Cardiac muscle cell (in vitro differentiated cells and primary cell): Measurements from ENCODE around the gene SRGAP1. TPM values are rescaled to one million over a fixed set of nuclear protein-coding genes. Genes with fewer than 3 reads are reported as not detected.

Source experiments
- DNase-seq, 2 donors: peaks; one replicate each; pipeline versions ENCODE4 v3.0.0 to v3.0.0-alpha.2; 2010 to 2017; ENCODE audit warnings: low read depth in 1 of 2, low spot score in 1 of 2
- H3K27ac ChIP-seq: fragments of 200-600 bp; sonication (generic); 2 replicates; pipeline ENCODE4 v1.5.1; 2016
- H3K27me3 ChIP-seq: fragments of 200-600 bp; sonication (generic); 2 replicates; pipeline ENCODE4 v1.6.0; 2016; ENCODE audit warnings: control low read depth
- H3K36me3 ChIP-seq: fragments of 200-600 bp; sonication (generic); 2 replicates; pipeline ENCODE4 v1.5.1; 2016; ENCODE audit warnings: control low read depth
- H3K4me1 ChIP-seq: fragments of 200-600 bp; sonication (generic); 2 replicates; pipeline ENCODE4 v1.8.1; 2017; ENCODE audit warnings: low read depth, mild to moderate bottlenecking, mixed run types
- H3K4me3 ChIP-seq: fragments of 200-600 bp; sonication (generic); 2 replicates; pipeline ENCODE4 v1.5.1; 2016; ENCODE audit warnings: mild to moderate bottlenecking
- H3K9me3 ChIP-seq: fragments of 200-600 bp; sonication (generic); 2 replicates; pipeline ENCODE4 v1.5.1; 2017; ENCODE audit warnings: low read depth, mild to moderate bottlenecking, control low read depth
- polyA plus RNA-seq: library from polyadenylated mRNA; unstranded; fragments of >200 nt; fragmentation: Nextera tagmentation; extraction: Ambion mirVana; gene quantifications from 2 replicates; pipeline ENCODE4 v1.2.1, GENCODE V29; 2016
- total RNA-seq: library from RNA; depleted of rRNA; stranded (reverse); fragments of >200 nt; gene quantifications from 2 replicates; pipeline ENCODE4 v1.2.3, GENCODE V29; 2016
- TF ChIP-seq, protein P1 (sequence below): IDR thresholded peaks from 2 replicates; pipeline ENCODE4 v1.5.1; 2012; ENCODE audit warnings: low read depth, mild to moderate bottlenecking, low read length

SRGAP1 gene
- total and polyA plus RNA-seq, 2 experiments from 2014 or later = 2.7 to 3.9 TPM

DNA sequence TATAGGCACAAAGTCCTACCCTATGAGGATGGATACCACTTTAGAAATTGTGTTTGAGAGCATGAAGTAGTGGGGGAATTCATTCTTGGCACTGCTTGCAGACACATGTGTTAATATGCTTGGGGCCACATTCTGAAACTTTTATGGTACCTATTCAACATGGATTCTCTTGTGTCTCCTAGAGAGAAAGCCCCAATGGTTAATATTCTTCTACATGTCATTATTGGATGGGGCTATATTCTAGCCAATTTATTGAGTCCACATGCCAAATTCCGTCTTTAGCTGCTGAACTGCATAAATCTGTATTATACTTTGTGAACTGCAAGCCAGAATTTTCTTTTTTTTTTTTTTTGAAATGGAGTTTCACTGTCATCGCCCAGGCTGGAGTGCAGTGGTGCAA lies 237.6 kb downstream of the SRGAP1 start:
- Histone ChIP-seq H3K27me3 (no peaks in the 10 kb centered on the region), H3K36me3 (no peaks in the 10 kb centered on the region), H3K9me3 (no peaks in the 10 kb centered on the region), H3K27ac (no peak overlapping the region), H3K4me1 (peaks cover 10% of the 10 kb centered on the region), H3K4me3 (no peak overlapping the region)
- TF ChIP-seq, protein P1, sequence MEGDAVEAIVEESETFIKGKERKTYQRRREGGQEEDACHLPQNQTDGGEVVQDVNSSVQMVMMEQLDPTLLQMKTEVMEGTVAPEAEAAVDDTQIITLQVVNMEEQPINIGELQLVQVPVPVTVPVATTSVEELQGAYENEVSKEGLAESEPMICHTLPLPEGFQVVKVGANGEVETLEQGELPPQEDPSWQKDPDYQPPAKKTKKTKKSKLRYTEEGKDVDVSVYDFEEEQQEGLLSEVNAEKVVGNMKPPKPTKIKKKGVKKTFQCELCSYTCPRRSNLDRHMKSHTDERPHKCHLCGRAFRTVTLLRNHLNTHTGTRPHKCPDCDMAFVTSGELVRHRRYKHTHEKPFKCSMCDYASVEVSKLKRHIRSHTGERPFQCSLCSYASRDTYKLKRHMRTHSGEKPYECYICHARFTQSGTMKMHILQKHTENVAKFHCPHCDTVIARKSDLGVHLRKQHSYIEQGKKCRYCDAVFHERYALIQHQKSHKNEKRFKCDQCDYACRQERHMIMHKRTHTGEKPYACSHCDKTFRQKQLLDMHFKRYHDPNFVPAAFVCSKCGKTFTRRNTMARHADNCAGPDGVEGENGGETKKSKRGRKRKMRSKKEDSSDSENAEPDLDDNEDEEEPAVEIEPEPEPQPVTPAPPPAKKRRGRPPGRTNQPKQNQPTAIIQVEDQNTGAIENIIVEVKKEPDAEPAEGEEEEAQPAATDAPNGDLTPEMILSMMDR = no peak
- no peak for DNase-seq

GRCh38 chr12:64082866-64083268 lies 238.4 kb downstream of the SRGAP1 start:
- Histone ChIP-seq H3K36me3 (no peaks in the 10 kb centered on the region), H3K4me3 (no peak overlapping the region), H3K9me3 (no peaks in the 10 kb centered on the region), H3K27ac (no peak overlapping the region), H3K27me3 (no peaks in the 10 kb centered on the region), H3K4me1 (peaks cover 10% of the 10 kb centered on the region)
- no peak for DNase-seq
- TF ChIP-seq, protein P1 = no peak

DNA sequence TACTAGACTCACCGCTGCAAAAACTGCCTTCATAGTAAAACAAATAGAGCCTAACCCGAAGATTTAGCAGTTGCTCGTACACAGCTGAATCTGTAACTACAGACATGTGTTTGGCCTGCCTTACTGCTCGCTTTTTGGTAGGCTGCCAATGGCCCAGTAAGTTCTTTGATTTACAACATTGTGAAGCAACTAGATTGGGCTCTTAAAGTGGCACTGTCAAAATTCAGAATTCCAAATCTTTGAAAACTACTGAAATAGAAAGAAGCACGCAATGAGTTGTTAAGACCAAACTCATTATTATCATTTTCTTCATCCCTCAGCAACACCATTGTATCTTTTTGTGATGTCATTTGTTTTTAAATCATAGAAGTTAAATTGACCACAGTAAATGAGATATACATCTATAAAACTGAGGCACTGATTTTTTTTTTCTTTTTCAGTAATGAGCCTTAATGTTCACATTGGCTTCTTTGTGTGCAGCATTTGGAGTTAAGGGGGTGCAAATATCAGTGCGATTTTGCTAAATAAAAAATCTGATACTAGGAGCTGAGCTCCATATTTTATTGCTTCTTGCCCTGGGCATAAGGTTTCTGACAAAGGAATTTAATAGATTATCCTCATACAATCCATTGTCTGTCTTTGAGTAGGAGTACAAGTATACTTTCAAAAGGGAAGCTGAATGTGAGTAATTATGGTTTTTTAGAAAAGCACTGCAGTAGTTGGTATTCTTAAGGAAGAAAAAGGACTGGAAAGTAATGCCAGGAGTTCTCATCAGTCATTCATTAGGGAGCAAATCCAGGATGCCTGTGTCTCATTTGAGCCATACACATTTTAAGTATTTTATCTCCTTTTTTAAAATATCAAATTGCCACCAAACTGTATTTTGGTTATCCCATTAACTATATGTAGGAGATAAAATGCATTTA lies 239.0 kb downstream of the SRGAP1 start:
- Histone ChIP-seq H3K27me3 (no peaks in the 10 kb centered on the region), H3K9me3 (no peaks in the 10 kb centered on the region), H3K36me3 (no peaks in the 10 kb centered on the region), H3K4me1 (peaks cover 10% of the 10 kb centered on the region), H3K4me3 (no peak overlapping the region), H3K27ac (no peak overlapping the region)
- peak in 1 of 2 donors; percentile 96 for DNase-seq
- TF ChIP-seq, protein P1 = no peak

- H3K27ac ChIP-seq = no peak overlapping the region
- no peaks in the 10 kb centered on the region for H3K27me3 ChIP-seq
- no peaks in the 10 kb centered on the region for H3K36me3 ChIP-seq
- no peaks in the 10 kb centered on the region for H3K9me3 ChIP-seq
- TF ChIP-seq, protein P1 = no peak
- H3K4me3 ChIP-seq = no peak overlapping the region
- peaks cover 10% of the 10 kb centered on the region for H3K4me1 ChIP-seq
- DNase-seq = no peak
Observed at GRCh38 chr12:64085154-64085553, 240.7 kb downstream of the SRGAP1 start.

DNA sequence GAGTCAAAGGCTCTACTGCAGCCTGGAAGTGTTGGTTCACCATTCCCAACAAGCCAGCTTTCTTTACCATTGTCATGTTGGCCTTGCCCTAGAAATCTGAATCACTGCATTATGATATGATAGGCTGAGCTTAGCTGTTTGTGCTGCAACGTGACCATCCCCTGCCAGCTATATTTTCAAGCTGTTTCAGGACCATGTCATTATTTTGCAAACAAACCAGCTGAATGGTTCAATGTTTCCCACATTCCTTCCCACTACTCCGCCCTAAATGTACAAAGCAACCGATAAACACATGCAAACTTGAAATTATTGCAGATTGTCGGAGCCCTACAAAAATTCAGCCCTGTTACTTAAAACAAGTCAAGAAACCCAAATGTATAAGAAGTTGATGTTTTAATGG lies 241.5 kb downstream of the SRGAP1 start:
- Histone ChIP-seq H3K27me3 (no peaks in the 10 kb centered on the region), H3K4me3 (no peak overlapping the region), H3K27ac (no peak overlapping the region), H3K9me3 (no peaks in the 10 kb centered on the region), H3K36me3 (no peaks in the 10 kb centered on the region), H3K4me1 (peaks cover 4% of the 10 kb centered on the region)
- TF ChIP-seq, protein P1 = no peak
- DNase-seq = no peak
